ENCODE results near the gene HAUS2. TPM values are rescaled to one million over a fixed set of nuclear protein-coding genes. Genes with fewer than 3 reads are reported as not detected.
A peak's percentile ranks its signal among the peaks of the same experiment; 100 is the strongest.

HAUS2 gene
- total and polyA plus RNA-seq, 10 of the 15 experiments (the other 5 are each of a cell fraction or from before 2014, with no cell fraction given), result 28.7 to 59.3 (median 40.6) TPM

DNA sequence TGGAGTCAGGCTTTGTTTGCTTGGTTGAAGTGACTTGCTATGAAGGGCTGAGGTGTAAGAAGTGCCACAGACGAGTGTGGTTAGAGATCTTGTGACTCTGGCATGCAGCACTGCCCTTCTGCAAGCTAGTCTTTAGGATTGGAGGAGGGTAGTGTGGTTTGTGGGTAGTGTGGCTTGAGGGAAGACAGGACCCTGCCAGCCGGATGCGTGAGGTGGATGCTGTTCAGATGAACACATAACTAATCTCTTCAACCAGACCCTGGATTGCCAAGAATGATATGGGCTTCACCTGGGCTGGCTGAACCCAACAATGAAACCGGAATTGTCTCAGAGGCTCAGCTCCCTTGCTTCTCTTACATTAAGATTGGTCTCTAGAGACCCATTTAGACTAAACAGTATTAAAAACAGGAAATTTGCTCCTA is 59.5 kb downstream of the HAUS2 start:
- Histone ChIP-seq H3K4me3 (no peak overlapping the region), H3K4me2 (ENCODE audit: control insufficient read depth, insufficient read depth) (peak overlapping the region; percentile 66), H3K4me1 (ENCODE audit: control insufficient read depth, insufficient read depth, low read length) (peaks cover 45% of the 10 kb centered on the region), H3K79me2 (ENCODE audit: control insufficient read depth, insufficient read depth, low read length) (no peaks in the 10 kb centered on the region; the same call in 1 of the 2 replicates), H3K9me3 (replicated peaks; ENCODE audit: control insufficient read depth, insufficient read depth, low read length) (no peaks in the 10 kb centered on the region; the same call in 2 of the 3 replicates), H3K9ac (ENCODE audit: control insufficient read depth, insufficient read depth, low read length) (peak overlapping the region; percentile 24; the same call in 1 of the 2 replicates), H2AFZ (ENCODE audit: control insufficient read depth, low read depth, low read length) (peak overlapping the region; percentile 59), H3K27me3 (replicated peaks in 1 of 2; ENCODE audit: control insufficient read depth in 2 of 2, insufficient read depth in 2 of 2, low read length in 1 of 2) (no peaks in the 10 kb centered on the region), H3K27ac (ENCODE audit: control insufficient read depth, insufficient read depth) (peak overlapping the region; percentile 50), H3K36me3 (ENCODE audit: control insufficient read depth in 2 of 2, insufficient read depth in 2 of 2, low read length in 1 of 2) (no peaks in the 10 kb centered on the region), H4K20me1 (ENCODE audit: control insufficient read depth, insufficient read depth) (no peaks in the 10 kb centered on the region)
- BruUV-seq (replicated peaks), result no TSS peak
- intact Hi-C loops (cut with micrococcal nuclease; ENCODE audit: unreplicated experiment), result no loop called here
- DNase-seq (ENCODE audit: low read depth, low spot score), result peak; percentile 71
- peak; percentile 82 for ATAC-seq
- POLR2A ChIA-PET, result interaction anchor here (0.7 to 5.5 kb wide), 7 partner anchors 15 to 39 kb away, joined by 3 to 38 read pairs (median 3); partner anchors contain the start of gene STARD9
- CTCF ChIA-PET, result interaction anchor here (0.7 to 3.0 kb wide), 8 partner anchors 8 to 41 kb away, joined by 3 to 9 read pairs (median 4); partner anchors contain the start of gene STARD9
- no peak for FAIRE-seq
- SMC1A ChIA-PET (ENCODE audit: uncharacterized antibody, unreplicated experiment), result interaction anchor here (0.7 to 5.4 kb wide), 15 partner anchors 8 to 72 kb away, joined by 3 to 53 read pairs (median 4); no protein-coding TSS in a partner anchor
- in situ Hi-C loops (cut with MboI), result no loop called here
- RAD21 ChIA-PET (ENCODE audit: unreplicated experiment), result interaction anchor here (0.6 to 4.4 kb wide), 8 partner anchors 12 to 103 kb away, joined by 3 to 30 read pairs (median 3); no protein-coding TSS in a partner anchor
- 1% methylated on average over 4 of the region's 4 CpGs for WGBS (ENCODE audit: insufficient coverage, insufficient replicate concordance, low lambda C conversion rate, missing lambda C conversion rate)
- peak; percentile 25; the same call in 1 of the 2 replicates for TF ChIP-seq PAX5 (IDR thresholded peaks at IDR 0.05; ENCODE audit: borderline replicate concordance, low read depth, low read length)
- TF ChIP-seq TCF3 (IDR thresholded peaks at IDR 0.05; ENCODE audit: borderline replicate concordance, insufficient read depth, low read depth, low read length), result no peak
- TF ChIP-seq DPF2 (IDR thresholded peaks at IDR 0.05), result no peak; the same call in 1 of the 2 replicates
- TF ChIP-seq ATF3 (IDR thresholded peaks at IDR 0.05; ENCODE audit: borderline replicate concordance, extremely low read depth, low read depth, low read length), result no peak
- TF ChIP-seq NBN (IDR thresholded peaks at IDR 0.05), result peak; percentile 79
- TF ChIP-seq IKZF2 (IDR thresholded peaks at IDR 0.05), result peak; percentile 82 to 89
- TF ChIP-seq BHLHE40 (IDR thresholded peaks at IDR 0.05; ENCODE audit: borderline replicate concordance in 1 of 2, low read depth in 2 of 2, low read length in 1 of 2), result peak; percentile 36 to 69; a peak in 2 of 4 replicates
- TF ChIP-seq TCF7 (IDR thresholded peaks at IDR 0.05; ENCODE audit: borderline replicate concordance), result no peak
- no peak for TF ChIP-seq BCL3 (IDR thresholded peaks at IDR 0.05; ENCODE audit: borderline replicate concordance, insufficient read depth, low read depth, low read length, poor library complexity, severe bottlenecking)
- TF ChIP-seq RBBP5 (conservative IDR thresholded peaks at IDR 0.05), result no peak
- TF ChIP-seq, protein P1, sequence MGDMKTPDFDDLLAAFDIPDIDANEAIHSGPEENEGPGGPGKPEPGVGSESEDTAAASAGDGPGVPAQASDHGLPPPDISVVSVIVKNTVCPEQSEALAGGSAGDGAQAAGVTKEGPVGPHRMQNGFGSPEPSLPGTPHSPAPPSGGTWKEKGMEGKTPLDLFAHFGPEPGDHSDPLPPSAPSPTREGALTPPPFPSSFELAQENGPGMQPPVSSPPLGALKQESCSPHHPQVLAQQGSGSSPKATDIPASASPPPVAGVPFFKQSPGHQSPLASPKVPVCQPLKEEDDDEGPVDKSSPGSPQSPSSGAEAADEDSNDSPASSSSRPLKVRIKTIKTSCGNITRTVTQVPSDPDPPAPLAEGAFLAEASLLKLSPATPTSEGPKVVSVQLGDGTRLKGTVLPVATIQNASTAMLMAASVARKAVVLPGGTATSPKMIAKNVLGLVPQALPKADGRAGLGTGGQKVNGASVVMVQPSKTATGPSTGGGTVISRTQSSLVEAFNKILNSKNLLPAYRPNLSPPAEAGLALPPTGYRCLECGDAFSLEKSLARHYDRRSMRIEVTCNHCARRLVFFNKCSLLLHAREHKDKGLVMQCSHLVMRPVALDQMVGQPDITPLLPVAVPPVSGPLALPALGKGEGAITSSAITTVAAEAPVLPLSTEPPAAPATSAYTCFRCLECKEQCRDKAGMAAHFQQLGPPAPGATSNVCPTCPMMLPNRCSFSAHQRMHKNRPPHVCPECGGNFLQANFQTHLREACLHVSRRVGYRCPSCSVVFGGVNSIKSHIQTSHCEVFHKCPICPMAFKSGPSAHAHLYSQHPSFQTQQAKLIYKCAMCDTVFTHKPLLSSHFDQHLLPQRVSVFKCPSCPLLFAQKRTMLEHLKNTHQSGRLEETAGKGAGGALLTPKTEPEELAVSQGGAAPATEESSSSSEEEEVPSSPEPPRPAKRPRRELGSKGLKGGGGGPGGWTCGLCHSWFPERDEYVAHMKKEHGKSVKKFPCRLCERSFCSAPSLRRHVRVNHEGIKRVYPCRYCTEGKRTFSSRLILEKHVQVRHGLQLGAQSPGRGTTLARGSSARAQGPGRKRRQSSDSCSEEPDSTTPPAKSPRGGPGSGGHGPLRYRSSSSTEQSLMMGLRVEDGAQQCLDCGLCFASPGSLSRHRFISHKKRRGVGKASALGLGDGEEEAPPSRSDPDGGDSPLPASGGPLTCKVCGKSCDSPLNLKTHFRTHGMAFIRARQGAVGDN (IDR thresholded peaks at IDR 0.05), result no peak
- no peak for TF ChIP-seq NFYB (IDR thresholded peaks at IDR 0.05; ENCODE audit: insufficient read depth, low read depth, low read length)
- TF ChIP-seq JUNB (IDR thresholded peaks at IDR 0.05), result no peak
- TF ChIP-seq, protein P2, sequence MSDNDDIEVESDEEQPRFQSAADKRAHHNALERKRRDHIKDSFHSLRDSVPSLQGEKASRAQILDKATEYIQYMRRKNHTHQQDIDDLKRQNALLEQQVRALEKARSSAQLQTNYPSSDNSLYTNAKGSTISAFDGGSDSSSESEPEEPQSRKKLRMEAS (IDR thresholded peaks at IDR 0.05; ENCODE audit: low read depth, low read length), result no peak
- TF ChIP-seq ZSCAN29 (IDR thresholded peaks at IDR 0.05), result no peak
- no peak for TF ChIP-seq MYC (IDR thresholded peaks at IDR 0.05; ENCODE audit: insufficient read depth, insufficient read length, insufficient replicate concordance, low read length, severe bottlenecking)
- TF ChIP-seq EED (IDR thresholded peaks at IDR 0.05; ENCODE audit: low read depth), result peak; percentile 76
- TF ChIP-seq HDGF (IDR thresholded peaks at IDR 0.05), result peak; percentile 75; the same call in 1 of the 2 replicates
